GM12878 (cell line): ENCODE results near the gene NRTN.

Experiments used
- RELA ChIP-seq: fragments of 450-650 bp; IDR thresholded peaks from 2 replicates; pipeline ENCODE4 v1.8.0; 2014; ENCODE audit warnings: borderline replicate concordance; ENCODE audit not compliant: partially characterized antibody
- TAF1 ChIP-seq: IDR thresholded peaks from 2 replicates; pipeline ENCODE4 v1.6.1; 2011; ENCODE audit warnings: mild to moderate bottlenecking, low read depth, low read length, borderline replicate concordance

DNA sequence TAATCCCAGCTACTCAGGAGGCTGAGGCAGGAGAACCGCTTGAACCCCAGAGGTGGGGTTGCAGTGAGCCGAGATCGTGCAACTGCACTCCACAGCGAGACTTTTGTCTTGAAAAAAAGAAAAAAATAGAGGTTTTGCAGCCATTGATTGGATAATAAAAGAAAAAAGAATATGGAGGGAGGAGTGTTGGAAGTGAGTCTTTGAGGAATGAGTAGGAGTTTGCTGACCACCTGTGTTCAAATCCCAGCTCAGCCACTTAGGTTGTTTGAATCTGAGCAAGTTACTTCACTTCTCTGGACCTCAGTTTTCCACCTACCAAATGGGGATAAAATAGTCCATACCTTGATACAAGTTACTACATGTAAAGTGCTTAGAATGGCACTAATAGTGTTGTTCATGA lies 6.2 kb downstream of the NRTN start:
- TF ChIP-seq TAF1: no peak
- no peak for TF ChIP-seq RELA
